Coronary artery (tissue), 2 donors: ENCODE results near the gene SPDYE6.

Experiments used
- DNase-seq: peaks from one replicate; pipeline ENCODE4 v3.0.0-alpha.2; 2017; ENCODE audit warnings: low spot score
- H3K27ac ChIP-seq, 2 donors: fragments of 200-600 bp; sonication (generic); one replicate each; pipeline ENCODE4 v1.5.1; 2016 to 2019
- H3K4me3 ChIP-seq: fragments of 200-600 bp; sonication (generic); 2 replicates; pipeline ENCODE4 v1.5.1; 2016; ENCODE audit warnings: mild to moderate bottlenecking, moderate library complexity
- TF ChIP-seq, protein P1 (sequence below): fragments of 200-600 bp; sonication (generic); IDR thresholded peaks from one replicate; pipeline ENCODE4 v1.5.1; 2019; ENCODE audit warnings: antibody characterized with exemption

SPDYE6 gene

GRCh38 chr7:102319671-102320070 lies 36.6 kb downstream of the SPDYE6 start:
- H3K4me3 ChIP-seq: no peak overlapping the region
- no peak overlapping the region for H3K27ac ChIP-seq
- TF ChIP-seq, protein P1, sequence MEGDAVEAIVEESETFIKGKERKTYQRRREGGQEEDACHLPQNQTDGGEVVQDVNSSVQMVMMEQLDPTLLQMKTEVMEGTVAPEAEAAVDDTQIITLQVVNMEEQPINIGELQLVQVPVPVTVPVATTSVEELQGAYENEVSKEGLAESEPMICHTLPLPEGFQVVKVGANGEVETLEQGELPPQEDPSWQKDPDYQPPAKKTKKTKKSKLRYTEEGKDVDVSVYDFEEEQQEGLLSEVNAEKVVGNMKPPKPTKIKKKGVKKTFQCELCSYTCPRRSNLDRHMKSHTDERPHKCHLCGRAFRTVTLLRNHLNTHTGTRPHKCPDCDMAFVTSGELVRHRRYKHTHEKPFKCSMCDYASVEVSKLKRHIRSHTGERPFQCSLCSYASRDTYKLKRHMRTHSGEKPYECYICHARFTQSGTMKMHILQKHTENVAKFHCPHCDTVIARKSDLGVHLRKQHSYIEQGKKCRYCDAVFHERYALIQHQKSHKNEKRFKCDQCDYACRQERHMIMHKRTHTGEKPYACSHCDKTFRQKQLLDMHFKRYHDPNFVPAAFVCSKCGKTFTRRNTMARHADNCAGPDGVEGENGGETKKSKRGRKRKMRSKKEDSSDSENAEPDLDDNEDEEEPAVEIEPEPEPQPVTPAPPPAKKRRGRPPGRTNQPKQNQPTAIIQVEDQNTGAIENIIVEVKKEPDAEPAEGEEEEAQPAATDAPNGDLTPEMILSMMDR: no peak
- DNase-seq: no peak

DNA sequence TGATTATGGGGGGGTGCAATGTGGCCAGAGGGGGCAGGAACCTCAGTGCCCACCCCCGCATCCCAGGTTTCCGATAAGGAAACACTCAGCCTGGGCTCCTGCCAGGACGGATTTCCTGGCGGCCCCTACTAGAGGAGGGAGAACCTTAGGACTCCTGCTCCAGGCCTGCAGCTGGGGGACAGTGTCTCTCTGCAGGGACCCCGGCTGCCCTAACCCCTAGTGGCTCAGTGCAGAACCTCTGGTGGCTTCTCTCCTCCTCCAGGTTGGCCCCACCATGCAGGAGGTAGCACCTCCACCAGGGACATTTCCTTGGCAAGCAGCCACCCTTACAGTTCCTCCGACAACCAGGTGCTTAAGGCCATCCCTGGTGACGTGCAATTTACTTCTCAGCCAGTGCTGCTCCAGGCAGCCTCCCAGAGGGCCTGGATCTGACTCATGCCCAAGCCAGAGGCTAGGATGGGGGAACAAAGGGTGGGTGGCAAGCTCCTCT lies 37.7 kb downstream of the SPDYE6 start:
- Histone ChIP-seq H3K27ac (no peak overlapping the region), H3K4me3 (no peak overlapping the region)
- TF ChIP-seq, protein P1: no peak
- DNase-seq: no peak

- no peak for DNase-seq
- Histone ChIP-seq H3K27ac (no peak overlapping the region), H3K4me3 (no peak overlapping the region)
- TF ChIP-seq, protein P1: no peak
These were observed 38.8 kb downstream of the SPDYE6 start for GRCh38 chr7:102317231-102318059.

- DNase-seq: no peak
- Histone ChIP-seq H3K4me3 (no peak overlapping the region), H3K27ac (no peak overlapping the region)
- TF ChIP-seq, protein P1: no peak
These were observed 42.1 kb downstream of the SPDYE6 start for GRCh38 chr7:102313997-102314780.

DNA sequence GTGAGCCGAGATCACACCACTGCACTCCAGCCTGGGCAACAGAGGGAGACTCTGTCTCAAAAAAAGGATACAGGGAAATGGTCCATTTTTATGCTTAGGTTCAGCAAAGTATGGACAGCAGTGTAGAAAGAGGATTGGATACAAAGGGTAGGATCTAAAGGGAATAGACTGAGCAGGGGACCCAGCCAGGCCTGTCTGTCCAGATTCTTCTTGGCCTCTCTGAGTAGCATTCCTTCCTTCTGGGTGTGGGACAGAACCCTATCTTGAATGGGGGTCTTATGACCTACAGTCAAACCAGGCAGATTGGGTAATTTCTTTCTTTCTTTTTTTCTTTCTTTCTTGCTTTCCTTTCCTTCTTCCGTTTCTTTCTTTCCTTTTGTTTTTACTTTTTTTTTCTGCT lies 43.9 kb downstream of the SPDYE6 start:
- Histone ChIP-seq H3K4me3 (no peak overlapping the region), H3K27ac (no peak overlapping the region)
- TF ChIP-seq, protein P1: no peak
- no peak for DNase-seq

- TF ChIP-seq, protein P1: no peak
- no peak for DNase-seq
- Histone ChIP-seq H3K4me3 (no peak overlapping the region), H3K27ac (no peak overlapping the region)
These were observed 45.8 kb downstream of the SPDYE6 start for GRCh38 chr7:102310414-102310815.
